GM19193 (cell line): ENCODE measurements around the gene RSU1.

Experiments used
- POLR2A ChIP-seq: IDR thresholded peaks from 4 replicates; pipeline ENCODE4 v1.6.1; 2011; ENCODE audit not compliant: insufficient read depth, insufficient read length; ENCODE audit errors: extremely low read depth

Gene RSU1

GRCh38 chr10:16699435-16700057, 117.7 kb downstream of the RSU1 start:
- no peak for TF ChIP-seq POLR2A

DNA sequence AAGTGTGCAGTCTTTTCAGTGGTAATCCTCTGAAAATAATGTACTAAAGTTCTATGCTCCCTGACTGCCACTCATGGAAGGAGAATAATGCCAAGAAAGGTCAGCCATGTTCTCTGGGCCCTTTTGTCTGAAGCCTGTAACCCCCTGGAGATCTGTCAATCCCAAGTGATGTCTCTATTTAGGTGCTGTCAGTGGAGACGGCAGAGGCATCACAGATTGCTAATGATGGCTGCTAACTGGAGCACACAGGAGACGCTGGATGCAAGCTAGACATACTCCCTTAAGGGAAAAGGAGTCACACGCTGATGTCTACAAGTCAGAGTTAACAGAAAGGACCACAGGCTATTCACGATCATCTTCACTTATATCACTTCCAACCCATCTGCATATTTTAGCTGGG, 118.8 kb downstream of the RSU1 start:
- TF ChIP-seq POLR2A = no peak

DNA sequence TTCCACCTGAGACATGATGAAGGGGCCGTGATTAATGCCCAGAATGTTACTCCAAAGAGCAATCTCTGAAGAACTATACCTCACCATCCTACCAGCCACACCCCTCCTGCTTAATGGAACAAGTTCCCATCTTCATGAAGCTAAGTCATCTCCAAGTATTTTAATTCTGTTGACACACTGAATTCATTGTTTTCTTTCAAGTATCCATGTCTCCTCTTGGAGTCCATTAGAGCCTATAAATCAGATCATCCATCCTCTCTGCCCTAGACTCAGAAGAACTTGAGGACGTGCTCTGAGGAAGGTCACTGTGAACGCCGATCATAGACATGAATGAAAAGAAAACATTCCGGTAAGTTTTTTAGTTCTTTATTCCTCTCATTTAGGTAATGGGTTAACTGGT, 126.8 kb downstream of the RSU1 start:
- TF ChIP-seq POLR2A = no peak

DNA sequence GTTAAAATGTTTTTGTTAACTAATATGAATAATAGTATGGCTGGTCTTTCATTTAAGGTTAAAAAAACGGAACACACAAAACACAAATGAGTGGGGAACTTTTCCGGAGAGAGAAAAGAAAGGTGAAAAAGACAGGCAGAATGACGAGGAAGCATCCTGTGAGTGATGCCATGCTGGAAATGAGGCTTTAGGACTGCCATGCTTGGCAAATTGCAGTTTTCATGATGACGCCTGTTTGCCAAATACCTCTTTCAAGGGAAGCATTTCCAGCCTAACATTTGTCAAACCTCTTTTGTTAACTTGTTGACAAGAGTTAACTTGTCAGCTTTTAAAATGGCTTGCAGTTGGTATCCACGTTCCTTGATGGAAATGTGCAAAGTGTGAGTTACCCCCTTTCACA, 127.5 kb downstream of the RSU1 start:
- TF ChIP-seq POLR2A = no peak

DNA sequence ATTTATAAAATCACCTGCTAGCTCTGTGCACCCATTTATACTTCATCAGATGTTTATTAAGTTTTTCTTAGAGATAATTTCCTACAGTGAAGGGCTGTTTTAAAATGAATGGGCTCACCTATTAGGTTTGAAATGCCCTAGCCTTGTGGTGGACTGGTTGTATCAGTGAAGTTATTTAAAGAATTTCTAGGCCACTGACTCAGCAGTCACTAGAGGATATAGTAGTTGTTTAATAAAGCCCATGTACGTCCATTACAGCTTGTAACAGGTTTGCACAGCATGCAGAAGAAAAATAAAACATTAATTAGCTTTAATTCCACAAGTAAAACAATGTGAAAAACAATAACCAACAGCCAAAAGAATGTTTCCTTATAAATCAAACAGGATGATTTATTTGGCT, 128.0 kb downstream of the RSU1 start:
- no peak for TF ChIP-seq POLR2A

- TF ChIP-seq POLR2A = no peak
These were observed 130.9 kb downstream of the RSU1 start for GRCh38 chr10:16686054-16686902.

- TF ChIP-seq POLR2A = no peak
These were observed 131.7 kb downstream of the RSU1 start for GRCh38 chr10:16685551-16685950.

GRCh38 chr10:16681521-16681920, 135.7 kb downstream of the RSU1 start:
- TF ChIP-seq POLR2A = no peak

- TF ChIP-seq POLR2A = no peak
These were observed 137.7 kb downstream of the RSU1 start for GRCh38 chr10:16679511-16679910.

GRCh38 chr10:16675334-16675733, 141.9 kb downstream of the RSU1 start:
- TF ChIP-seq POLR2A = no peak

DNA sequence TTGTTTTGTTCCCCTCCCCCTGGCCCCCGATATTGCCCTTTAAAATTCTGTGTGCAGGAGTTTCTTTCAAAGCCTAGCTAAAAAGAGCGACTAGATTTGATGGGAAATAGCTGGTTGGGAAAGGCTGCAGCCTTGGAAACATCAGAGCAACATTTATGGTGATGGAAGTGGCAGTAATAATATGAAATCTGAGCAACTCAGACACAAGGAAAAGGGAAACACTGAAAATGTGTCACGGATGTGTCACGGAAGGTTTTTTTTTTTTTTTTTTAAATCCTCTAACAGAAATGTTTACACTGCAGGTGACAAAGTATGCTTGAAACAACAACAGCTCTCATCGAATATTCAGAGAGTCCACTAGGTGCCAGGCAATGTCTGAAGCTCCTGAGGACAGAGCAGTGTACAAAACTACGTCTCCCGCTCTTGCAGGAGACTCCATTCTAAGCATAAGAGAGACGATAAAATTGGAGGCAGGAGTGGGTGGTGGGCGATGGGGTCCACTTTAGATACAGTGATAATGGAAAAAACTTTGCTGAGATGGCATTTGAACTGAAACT, 143.0 kb downstream of the RSU1 start:
- TF ChIP-seq POLR2A = no peak

GRCh38 chr10:16673443-16673842, 143.8 kb downstream of the RSU1 start:
- no peak for TF ChIP-seq POLR2A

DNA sequence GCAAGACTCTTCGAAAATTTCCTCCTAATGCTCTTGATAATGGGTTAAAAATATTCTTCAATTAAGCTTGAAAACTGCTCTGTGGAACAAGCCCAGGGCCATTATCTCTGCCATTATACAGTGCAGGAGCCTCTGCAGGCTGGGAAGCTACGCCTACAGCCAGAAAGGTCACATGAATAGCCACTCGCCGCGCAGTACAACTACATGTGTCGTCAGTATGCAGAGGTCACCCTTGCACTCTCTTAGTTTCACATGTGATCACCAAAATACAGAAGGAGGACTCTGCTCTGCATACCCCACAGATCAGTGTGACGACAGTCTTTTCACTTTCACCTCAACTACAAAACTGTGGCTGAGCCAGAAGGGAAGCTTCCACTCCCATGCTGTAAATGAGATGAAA, 153.8 kb downstream of the RSU1 start:
- no peak for TF ChIP-seq POLR2A

DNA sequence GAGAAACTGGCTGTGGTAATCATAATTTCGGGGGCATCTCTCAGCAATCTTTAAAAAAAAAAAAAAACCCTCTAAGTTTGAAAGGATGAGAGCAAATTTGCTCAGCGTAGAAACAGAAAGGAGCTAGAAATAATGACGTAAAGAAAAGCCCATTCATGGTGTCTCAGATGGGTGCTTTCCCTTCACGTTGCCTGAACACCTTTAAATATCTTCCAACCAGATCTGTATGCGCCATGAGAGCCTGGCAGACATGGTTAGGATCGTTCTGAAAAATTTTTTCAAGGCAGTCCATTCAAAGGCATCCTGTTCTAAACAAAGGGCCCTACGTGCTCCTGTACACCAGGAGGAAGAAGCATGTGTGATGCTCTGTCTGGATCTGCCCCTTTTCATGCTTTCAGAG, 154.3 kb downstream of the RSU1 start:
- TF ChIP-seq POLR2A = no peak

- TF ChIP-seq POLR2A = no peak
These were observed 160.3 kb downstream of the RSU1 start for GRCh38 chr10:16656895-16657294.

DNA sequence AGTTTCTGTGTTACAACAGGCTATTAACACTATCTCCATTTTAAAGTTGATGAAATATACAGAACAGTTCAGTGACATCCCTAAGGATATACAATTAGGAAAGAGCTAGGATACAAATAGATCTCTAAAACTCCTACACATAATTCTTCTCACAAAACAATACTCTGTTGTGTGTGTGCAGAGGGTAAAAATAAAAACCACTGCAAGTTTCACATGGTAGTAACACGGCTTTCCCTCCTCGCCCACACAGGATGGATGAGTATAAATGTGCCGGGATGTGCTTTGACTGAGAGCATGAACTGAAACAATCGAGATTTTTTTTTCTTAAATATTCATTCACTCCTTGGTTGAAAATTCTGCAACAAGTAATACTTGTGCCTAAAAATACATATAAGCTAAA, 164.0 kb downstream of the RSU1 start:
- TF ChIP-seq POLR2A = no peak

- TF ChIP-seq POLR2A = no peak
These were observed 165.1 kb downstream of the RSU1 start for GRCh38 chr10:16652154-16652553.

DNA sequence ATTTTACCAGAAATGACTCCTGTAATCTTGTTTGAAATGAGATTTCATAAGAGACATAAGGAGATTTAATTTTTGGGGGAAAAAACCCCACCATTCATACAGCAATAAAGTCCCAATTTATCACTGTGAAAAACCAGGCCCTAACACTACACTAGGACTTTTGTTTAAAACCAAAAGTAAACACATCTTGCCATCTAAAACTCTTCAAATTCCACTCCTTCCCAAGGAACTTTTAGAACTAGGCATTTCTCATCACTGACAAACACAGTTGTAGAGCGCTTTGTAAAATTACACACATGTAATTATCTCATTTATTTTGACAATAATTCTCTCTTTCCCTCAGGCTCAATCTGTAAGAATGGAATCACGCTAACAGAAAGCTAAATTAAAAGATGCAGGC, 167.5 kb downstream of the RSU1 start:
- TF ChIP-seq POLR2A = no peak
